ENCODE data around the gene FAM78A. TPM values are rescaled to one million over a fixed set of nuclear protein-coding genes. Genes with fewer than 3 reads are reported as not detected.
"Not testable (repeated sequence)": the region's sequence is repeated elsewhere in the genome, so short reads cannot be mapped to it uniquely, and the experiment has no call there.

The FAM78A gene
- total RNA-seq, 1 experiment from 2014 or later = 1.3 TPM

GRCh38 chr9:131273146-131273855 is 3.0 kb downstream of the FAM78A start:
- H3K9me3 ChIP-seq (ENCODE audit: insufficient read depth, low read depth) = no peaks in the 10 kb centered on the region
- H3F3A ChIP-seq (ENCODE audit: insufficient read depth, low read depth) = no peaks in the 10 kb centered on the region
- BruUV-seq (replicated peaks) = no TSS peak
- no peaks in the 10 kb centered on the region for H4K20me1 ChIP-seq (ENCODE audit: insufficient read depth)
- POLR2A ChIA-PET (ENCODE audit: unreplicated experiment) = no interaction called here
- H3K79me2 ChIP-seq (ENCODE audit: low read depth) = no peaks in the 10 kb centered on the region
- no peaks in the 10 kb centered on the region for H3K4me1 ChIP-seq (replicated peaks; ENCODE audit: insufficient read depth)
- no peak for DNase-seq
- no peak for TF ChIP-seq EZH2 (IDR thresholded peaks at IDR 0.05; ENCODE audit: low read depth)
- TF ChIP-seq CTCF (conservative IDR thresholded peaks at IDR 0.05) = no peak
- H3K27me3 ChIP-seq (ENCODE audit: insufficient read depth, low read depth) = no peaks in the 10 kb centered on the region
- no peak overlapping the region for H3K4me2 ChIP-seq
- no peaks in the 10 kb centered on the region for H3K36me3 ChIP-seq (ENCODE audit: low read depth)
- H2AFZ ChIP-seq = no peak overlapping the region
- H3K4me3 ChIP-seq = no peak overlapping the region
- CTCF ChIA-PET = no interaction called here
- H3K9me2 ChIP-seq (ENCODE audit: insufficient read depth) = no peaks in the 10 kb centered on the region
- intact Hi-C loops (cut with micrococcal nuclease; ENCODE audit: unreplicated experiment) = no loop called here
- H3K27ac ChIP-seq = no peak overlapping the region

GRCh38 chr9:131272212-131272611 is 4.1 kb downstream of the FAM78A start:
- Histone ChIP-seq H3F3A (ENCODE audit: insufficient read depth, low read depth) (no peaks in the 10 kb centered on the region), H3K9me3 (ENCODE audit: insufficient read depth, low read depth) (no peaks in the 10 kb centered on the region), H3K27me3 (ENCODE audit: insufficient read depth, low read depth) (no peaks in the 10 kb centered on the region), H3K27ac (no peak overlapping the region), H3K4me2 (no peak overlapping the region), H4K20me1 (ENCODE audit: insufficient read depth) (no peaks in the 10 kb centered on the region), H2AFZ (no peak overlapping the region), H3K9me2 (ENCODE audit: insufficient read depth) (no peaks in the 10 kb centered on the region), H3K4me3 (no peak overlapping the region), H3K4me1 (replicated peaks; ENCODE audit: insufficient read depth) (no peaks in the 10 kb centered on the region), H3K79me2 (ENCODE audit: low read depth) (no peaks in the 10 kb centered on the region), H3K36me3 (ENCODE audit: low read depth) (no peaks in the 10 kb centered on the region)
- intact Hi-C loops (cut with micrococcal nuclease; ENCODE audit: unreplicated experiment) = no loop called here
- ChIA-PET CTCF (interaction anchor here (0.6 kb wide), 1 partner anchor 288 kb away, joined by 5 read pairs; no protein-coding TSS in a partner anchor), POLR2A (ENCODE audit: unreplicated experiment) (interaction anchor here (0.6 kb wide), 1 partner anchor 71 kb away, joined by 3 read pairs; no protein-coding TSS in a partner anchor)
- DNase-seq = no peak
- TF ChIP-seq CTCF (conservative IDR thresholded peaks at IDR 0.05) = no peak
- no peak for TF ChIP-seq EZH2 (IDR thresholded peaks at IDR 0.05; ENCODE audit: low read depth)
- BruUV-seq (replicated peaks) = no TSS peak

DNA sequence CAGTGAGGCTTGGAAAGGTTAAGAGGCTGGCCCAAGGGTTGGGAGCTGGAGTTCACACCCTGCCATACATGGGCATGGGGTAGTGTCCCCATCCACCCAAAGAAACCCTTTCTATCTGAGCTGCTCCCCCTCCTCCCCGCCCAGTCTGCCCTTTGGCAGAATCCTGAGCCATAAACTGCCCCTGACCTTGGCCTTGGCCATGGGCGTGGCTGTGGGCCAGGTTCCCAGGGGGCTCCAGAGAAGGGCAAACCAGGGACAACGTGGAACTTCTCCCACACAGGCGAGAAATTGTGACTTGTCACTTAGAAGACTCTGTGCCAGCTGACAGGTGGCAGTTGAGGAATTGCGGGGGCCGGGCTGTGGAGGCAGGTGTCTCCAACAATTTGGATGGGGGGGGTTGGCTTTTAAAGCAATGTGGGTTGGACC is 4.8 kb downstream of the FAM78A start:
- H3K27ac ChIP-seq = no peak overlapping the region

GRCh38 chr9:131271016-131271273 is 5.4 kb downstream of the FAM78A start:
- H3K9me3 ChIP-seq (ENCODE audit: insufficient read depth, low read depth); H3K9me2 ChIP-seq (ENCODE audit: insufficient read depth); BruUV-seq (replicated peaks); H3K27me3 ChIP-seq (ENCODE audit: insufficient read depth, low read depth); H3K27ac ChIP-seq; H3K36me3 ChIP-seq (ENCODE audit: low read depth); H3K4me3 ChIP-seq; H4K20me1 ChIP-seq (ENCODE audit: insufficient read depth); H3K79me2 ChIP-seq (ENCODE audit: low read depth); H2AFZ ChIP-seq; DNase-seq; H3K4me2 ChIP-seq; CTCF ChIA-PET; H3K4me1 ChIP-seq (replicated peaks; ENCODE audit: insufficient read depth); H3F3A ChIP-seq (ENCODE audit: insufficient read depth, low read depth); intact Hi-C loops (cut with micrococcal nuclease; ENCODE audit: unreplicated experiment): not testable (repeated sequence)
- POLR2A ChIA-PET (ENCODE audit: unreplicated experiment) = interaction anchor here (0.6 kb wide), 1 partner anchor 10 kb away, joined by 3 read pairs; no protein-coding TSS in a partner anchor

More for the DNA sequence above, 4.8 kb downstream of the FAM78A start:
- Histone ChIP-seq H3K9me3 (ENCODE audit: insufficient read depth, low read depth) (no peaks in the 10 kb centered on the region), H3K9me2 (ENCODE audit: insufficient read depth) (no peaks in the 10 kb centered on the region), H3K79me2 (ENCODE audit: low read depth) (no peaks in the 10 kb centered on the region), H3K36me3 (ENCODE audit: low read depth) (no peaks in the 10 kb centered on the region), H3K4me3 (no peak overlapping the region), H3K27me3 (ENCODE audit: insufficient read depth, low read depth) (no peaks in the 10 kb centered on the region), H3F3A (ENCODE audit: insufficient read depth, low read depth) (no peaks in the 10 kb centered on the region), H2AFZ (no peak overlapping the region), H4K20me1 (ENCODE audit: insufficient read depth) (no peaks in the 10 kb centered on the region), H3K4me1 (replicated peaks; ENCODE audit: insufficient read depth) (no peaks in the 10 kb centered on the region), H3K4me2 (no peak overlapping the region)
- no peak for TF ChIP-seq EZH2 (IDR thresholded peaks at IDR 0.05; ENCODE audit: low read depth)
- TF ChIP-seq CTCF (conservative IDR thresholded peaks at IDR 0.05) = no peak
- BruUV-seq (replicated peaks) = no TSS peak
- no peak for DNase-seq
- intact Hi-C loops (cut with micrococcal nuclease; ENCODE audit: unreplicated experiment) = no loop called here
- ChIA-PET POLR2A (ENCODE audit: unreplicated experiment) (interaction anchor here (0.6 kb wide), 1 partner anchor 10 kb away, joined by 3 read pairs; no protein-coding TSS in a partner anchor), CTCF (no interaction called here)

All from PC-9 (cell line).